A549 treated with RU486 at 1 μM for 4 hours (cell line): ENCODE measurements around the gene KRTAP9-2. TPM values are rescaled to one million over a fixed set of nuclear protein-coding genes. Genes with fewer than 3 reads are reported as not detected.

ENCODE experiments used
- total RNA-seq: library from RNA; stranded (reverse); fragments of 200-300 nt; extraction: Qiagen RNA extraction; gene quantifications from 5 replicates; pipeline ENCODE4 v1.2.3, GENCODE V29; 2022; ENCODE audit warnings: low read depth

Gene KRTAP9-2
- total RNA-seq: not detected in 5 replicates

GRCh38 chr17:41226598-41227095 lies at the start of gene KRTAP9-2:
Gene KRTAP9-2 (plus strand): TSS chr17:41226648. CDS start chr17:41226655, 7 bp downstream.

GRCh38 chr17:41177727-41178271 lies 48.6 kb upstream of the KRTAP9-2 start, which contains the start of gene KRTAP4-2:
Gene KRTAP4-2 (minus strand): TSS chr17:41178221. CDS start chr17:41178164, 57 bp downstream.

GRCh38 chr17:41184480-41184961 lies 41.9 kb upstream of the KRTAP9-2 start, which contains the start of gene KRTAP4-1:
Gene KRTAP4-1 (minus strand): TSS chr17:41184911. CDS start chr17:41184854, 57 bp downstream.

GRCh38 chr17:41189837-41190318 lies 36.6 kb upstream of the KRTAP9-2 start, which contains the start of gene KRTAP9-1:
Gene KRTAP9-1 (plus strand): TSS chr17:41189887. CDS start chr17:41189887, 0 bp downstream.

GRCh38 chr17:41232399-41233105 lies 6.1 kb downstream of the KRTAP9-2 start, which contains the start of gene KRTAP9-3:
Gene KRTAP9-3 (plus strand): TSS chr17:41232449. CDS start chr17:41232502, 53 bp downstream.

GRCh38 chr17:41237949-41238437 lies 11.5 kb downstream of the KRTAP9-2 start, which contains the start of gene KRTAP9-8:
Gene KRTAP9-8 (plus strand): TSS chr17:41237999. CDS start chr17:41238052, 53 bp downstream.

GRCh38 chr17:41249637-41250240 lies 23.3 kb downstream of the KRTAP9-2 start, which contains the start of gene KRTAP9-4:
Gene KRTAP9-4 (plus strand): TSS chr17:41249687. CDS start chr17:41249721, 34 bp downstream.

GRCh38 chr17:41255381-41256290 lies 29.2 kb downstream of the KRTAP9-2 start, which contains the start of gene KRTAP9-9:
Gene KRTAP9-9 (plus strand): TSS chr17:41255384.

GRCh38 chr17:41265078-41265477 lies 38.6 kb downstream of the KRTAP9-2 start, which contains the start of gene KRTAP9-6:
Gene KRTAP9-6 (plus strand): TSS chr17:41265378. CDS start chr17:41265378, 0 bp downstream.

GRCh38 chr17:41275648-41276190 lies 49.3 kb downstream of the KRTAP9-2 start, which contains the start of gene KRTAP9-7:
Gene KRTAP9-7 (plus strand): TSS chr17:41275698. CDS start chr17:41275698, 0 bp downstream.

Other genes starting within 250 kb of the KRTAP9-2 start
- not detected in 5 replicates for gene KRT40, start 242.3 kb upstream of the KRTAP9-2 start, total RNA-seq
- not detected in 5 replicates for gene KRTAP3-3, start 232.5 kb upstream of the KRTAP9-2 start, total RNA-seq
- gene KRTAP3-2, start 226.7 kb upstream of the KRTAP9-2 start, total RNA-seq: 0.36 to 0.50 TPM (median 0.42 TPM) in 3 of 5 replicates, not detected in the others
- not detected in 5 replicates for gene KRTAP3-1, start 217.5 kb upstream of the KRTAP9-2 start, total RNA-seq
- not detected in 5 replicates for gene KRTAP1-5, start 199.4 kb upstream of the KRTAP9-2 start, total RNA-seq
- not detected in 5 replicates for gene KRTAP1-4, start 196.5 kb upstream of the KRTAP9-2 start, total RNA-seq
- not detected in 5 replicates for gene KRTAP1-3, start 191.8 kb upstream of the KRTAP9-2 start, total RNA-seq
- gene KRTAP1-1, start 185.2 kb upstream of the KRTAP9-2 start, total RNA-seq: not detected in 5 replicates
- not detected in 5 replicates for gene KRTAP2-1, start 179.3 kb upstream of the KRTAP9-2 start, total RNA-seq
- gene KRTAP2-2, start 171.4 kb upstream of the KRTAP9-2 start, total RNA-seq: not detected in 5 replicates
- not detected in 5 replicates for gene KRTAP2-3, start 166.5 kb upstream of the KRTAP9-2 start, total RNA-seq
- not detected in 5 replicates for gene KRTAP2-4, start 160.8 kb upstream of the KRTAP9-2 start, total RNA-seq
- not detected in 5 replicates for gene KRTAP4-7, start 142.5 kb upstream of the KRTAP9-2 start, total RNA-seq
- 0.08 TPM in 1 of 5 replicates, not detected in the others for gene KRTAP4-8, start 128.5 kb upstream of the KRTAP9-2 start, total RNA-seq
- not detected in 5 replicates for gene KRTAP4-16, start 124.4 kb upstream of the KRTAP9-2 start, total RNA-seq
- gene KRTAP4-9, start 121.3 kb upstream of the KRTAP9-2 start, total RNA-seq: not detected in 5 replicates
- not detected in 5 replicates for gene KRTAP4-11, start 108.3 kb upstream of the KRTAP9-2 start, total RNA-seq
- not detected in 5 replicates for gene KRTAP4-12, start 102.5 kb upstream of the KRTAP9-2 start, total RNA-seq
- not detected in 5 replicates for gene KRTAP4-6, start 86.1 kb upstream of the KRTAP9-2 start, total RNA-seq
- not detected in 5 replicates for gene KRTAP4-5, start 76.8 kb upstream of the KRTAP9-2 start, total RNA-seq
- gene KRTAP4-4, start 65.9 kb upstream of the KRTAP9-2 start, total RNA-seq: not detected in 5 replicates
- gene KRTAP4-3, start 58.4 kb upstream of the KRTAP9-2 start, total RNA-seq: not detected in 5 replicates
- not detected in 5 replicates for gene KRTAP4-2, start 48.4 kb upstream of the KRTAP9-2 start, total RNA-seq
- gene KRTAP4-1, start 41.7 kb upstream of the KRTAP9-2 start, total RNA-seq: 0.17 to 0.25 TPM (median 0.24 TPM) in 4 of 5 replicates, not detected in the other
- not detected in 5 replicates for gene KRTAP9-1, start 36.8 kb upstream of the KRTAP9-2 start, total RNA-seq
- gene KRTAP9-3, start 5.8 kb downstream of the KRTAP9-2 start, total RNA-seq: not detected in 5 replicates
- not detected in 5 replicates for gene KRTAP9-8, start 11.4 kb downstream of the KRTAP9-2 start, total RNA-seq
- gene KRTAP9-4, start 23.0 kb downstream of the KRTAP9-2 start, total RNA-seq: not detected in 5 replicates
- not detected in 5 replicates for gene KRTAP9-9, start 28.7 kb downstream of the KRTAP9-2 start, total RNA-seq
- not detected in 5 replicates for gene KRTAP9-6, start 38.7 kb downstream of the KRTAP9-2 start, total RNA-seq
- not detected in 5 replicates for gene KRTAP9-7, start 49.0 kb downstream of the KRTAP9-2 start, total RNA-seq
- gene KRTAP29-1, start 76.2 kb downstream of the KRTAP9-2 start, total RNA-seq: not detected in 5 replicates
- gene KRTAP16-1, start 82.7 kb downstream of the KRTAP9-2 start, total RNA-seq: not detected in 5 replicates
- gene KRTAP17-1, start 89.1 kb downstream of the KRTAP9-2 start, total RNA-seq: not detected in 5 replicates
- not detected in 5 replicates for gene KRT33A, start 124.2 kb downstream of the KRTAP9-2 start, total RNA-seq
- 0.06 to 0.16 TPM (median 0.15 TPM) in 3 of 5 replicates, not detected in the others for gene KRT33B, start 143.2 kb downstream of the KRTAP9-2 start, total RNA-seq
- gene KRT34, start 155.7 kb downstream of the KRTAP9-2 start, total RNA-seq: 0.25 to 0.43 TPM (median 0.30 TPM) in 5 replicates
- gene KRT31, start 171.0 kb downstream of the KRTAP9-2 start, total RNA-seq: not detected in 5 replicates
- not detected in 5 replicates for gene KRT37, start 197.9 kb downstream of the KRTAP9-2 start, total RNA-seq
- gene KRT38, start 214.3 kb downstream of the KRTAP9-2 start, total RNA-seq: not detected in 5 replicates
- not detected in 5 replicates for gene KRT32, start 240.7 kb downstream of the KRTAP9-2 start, total RNA-seq